GM19240 (cell line): Measurements from ENCODE around the gene UFSP1.

Experiments
- DNase-seq: peaks from one replicate; pipeline ENCODE4 v3.0.0; 2011; ENCODE audit warnings: low spot score; ENCODE audit not compliant: insufficient read length

UFSP1 gene

GRCh38 chr7:100895956-100896731 is 6.6 kb upstream of the UFSP1 start:
- DNase-seq, result no peak

GRCh38 chr7:100895701-100895955 is 6.1 kb upstream of the UFSP1 start, which contains the start of gene ACHE:
Gene ACHE, minus strand, starts transcription at chr7:100895888. Its CDS starts 1,656 bp downstream, at chr7:100894232.
- DNase-seq, result no peak

DNA sequence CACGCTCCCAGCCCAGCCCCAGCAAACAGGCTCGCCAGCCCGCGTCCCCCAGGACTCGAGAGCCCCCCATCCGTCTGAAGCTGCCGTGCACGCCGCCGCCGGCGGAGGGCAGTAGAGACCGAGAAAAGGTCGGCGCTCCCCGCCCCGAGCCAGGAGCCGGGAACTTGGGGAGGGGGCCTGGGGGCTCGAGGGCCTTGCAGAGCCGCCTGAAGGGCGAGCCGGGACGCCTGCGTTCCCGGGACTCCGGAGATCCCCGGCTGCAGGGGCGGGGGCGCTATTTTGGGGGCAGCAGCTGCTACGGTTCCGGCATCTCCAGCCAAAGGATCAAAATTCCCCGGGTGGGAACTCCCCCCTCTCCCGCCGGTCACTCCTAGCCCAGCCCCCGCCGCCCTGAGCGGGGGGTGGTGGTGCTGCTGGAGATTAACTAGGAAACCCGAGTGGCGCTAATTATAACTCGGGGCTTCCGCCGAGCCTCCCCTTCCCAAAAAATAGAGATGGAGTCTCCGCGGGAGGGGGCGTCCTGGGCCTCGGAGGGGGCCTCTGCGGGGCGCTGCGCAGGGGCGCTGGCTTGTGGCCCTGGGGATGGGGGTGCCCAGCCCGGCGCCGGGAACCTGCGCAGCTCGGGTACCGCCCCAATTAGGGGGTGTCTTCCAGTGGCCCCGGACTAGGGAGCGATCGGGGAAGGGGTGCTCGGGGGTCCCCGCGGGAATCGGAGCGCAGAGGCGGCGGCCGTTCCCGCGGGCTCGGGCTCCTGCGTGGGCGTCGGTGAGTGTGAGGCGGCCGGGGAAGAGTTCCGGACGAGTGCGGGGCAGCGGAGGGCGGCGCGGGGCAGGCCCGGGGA is 5.6 kb upstream of the UFSP1 start:
- no peak for DNase-seq

- DNase-seq, result no peak
Measured at GRCh38 chr7:100893910-100894721, 4.6 kb upstream of the UFSP1 start.

DNA sequence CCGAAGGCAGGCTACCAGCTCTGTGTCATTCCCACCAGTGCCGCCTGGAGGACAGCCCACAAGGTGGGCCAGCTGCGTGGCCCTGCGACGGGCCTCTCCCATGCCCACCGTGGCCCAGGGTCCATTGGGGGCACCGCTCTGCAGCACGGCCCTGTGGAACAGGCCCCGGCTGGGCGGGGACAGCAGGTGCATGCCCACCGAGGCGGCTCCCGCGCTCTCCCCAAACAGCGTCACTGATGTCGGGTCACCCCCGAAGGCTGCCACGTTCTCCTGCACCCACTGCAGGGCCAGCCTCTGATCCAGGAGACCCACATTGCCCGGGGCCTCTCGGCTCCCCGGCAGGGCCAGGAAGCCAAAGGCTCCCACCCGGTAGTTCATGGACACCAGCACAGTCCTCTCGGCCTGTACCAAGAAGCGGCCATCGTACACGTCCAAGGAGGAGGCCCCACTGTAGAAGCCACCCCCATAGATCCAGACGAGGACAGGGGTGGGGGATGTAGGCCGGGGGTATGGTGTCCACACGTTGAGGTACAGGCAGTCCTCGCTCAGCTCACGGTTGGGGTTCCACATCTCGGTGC is 3.9 kb upstream of the UFSP1 start:
- DNase-seq, result no peak

- no peak for DNase-seq
Measured at GRCh38 chr7:100892364-100893317, 3.1 kb upstream of the UFSP1 start.

GRCh38 chr7:100891568-100892247 is 2.2 kb upstream of the UFSP1 start:
- no peak for DNase-seq

DNA sequence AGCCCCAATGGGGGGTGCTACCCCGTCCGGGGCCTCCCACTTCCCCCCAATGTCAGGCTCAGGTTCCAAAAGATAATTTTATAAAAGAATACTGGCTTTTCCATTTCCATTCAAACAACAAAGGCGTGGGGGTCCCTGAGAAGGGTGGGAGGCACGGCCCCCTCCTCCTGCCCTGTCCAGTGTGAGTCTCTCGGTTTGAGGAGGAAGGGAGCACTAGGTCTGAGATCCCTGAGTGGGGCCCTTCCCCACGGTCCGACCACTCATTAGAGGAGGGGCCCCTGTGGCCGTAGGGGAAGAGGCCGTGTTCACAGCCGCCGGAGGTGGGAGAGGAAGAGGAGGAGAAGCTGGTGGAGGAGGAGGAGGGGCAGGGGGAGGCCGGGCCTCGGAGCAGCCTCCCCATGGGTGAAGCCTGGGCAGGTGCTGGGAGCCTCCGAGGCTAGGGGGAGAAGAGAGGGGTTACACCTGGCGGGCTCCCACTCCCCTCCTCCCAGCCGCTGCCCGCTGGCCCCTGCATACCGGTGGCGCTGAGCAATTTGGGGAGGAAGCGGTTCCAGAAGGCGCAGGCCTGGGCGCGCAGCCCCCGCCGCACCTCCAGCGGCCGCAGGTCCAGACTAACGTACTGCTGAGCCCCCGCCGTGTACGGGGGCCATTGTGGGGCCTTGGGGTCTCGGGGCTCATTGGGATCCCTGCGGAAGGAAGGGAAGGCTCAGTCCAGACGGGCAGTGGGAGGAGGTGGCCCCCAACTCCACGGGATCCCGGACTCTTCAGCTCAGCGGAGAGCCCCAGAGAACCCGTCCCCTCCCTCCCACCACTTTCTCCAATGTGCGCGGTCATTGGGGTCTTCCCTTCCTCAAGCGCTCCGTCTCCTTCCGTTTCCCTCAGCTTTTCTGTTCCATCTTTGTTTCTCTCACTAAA is 1.4 kb upstream of the UFSP1 start:
- no peak for DNase-seq

- DNase-seq, result no peak
Measured at GRCh38 chr7:100888291-100888987, 1.1 kb downstream of the UFSP1 start.

DNA sequence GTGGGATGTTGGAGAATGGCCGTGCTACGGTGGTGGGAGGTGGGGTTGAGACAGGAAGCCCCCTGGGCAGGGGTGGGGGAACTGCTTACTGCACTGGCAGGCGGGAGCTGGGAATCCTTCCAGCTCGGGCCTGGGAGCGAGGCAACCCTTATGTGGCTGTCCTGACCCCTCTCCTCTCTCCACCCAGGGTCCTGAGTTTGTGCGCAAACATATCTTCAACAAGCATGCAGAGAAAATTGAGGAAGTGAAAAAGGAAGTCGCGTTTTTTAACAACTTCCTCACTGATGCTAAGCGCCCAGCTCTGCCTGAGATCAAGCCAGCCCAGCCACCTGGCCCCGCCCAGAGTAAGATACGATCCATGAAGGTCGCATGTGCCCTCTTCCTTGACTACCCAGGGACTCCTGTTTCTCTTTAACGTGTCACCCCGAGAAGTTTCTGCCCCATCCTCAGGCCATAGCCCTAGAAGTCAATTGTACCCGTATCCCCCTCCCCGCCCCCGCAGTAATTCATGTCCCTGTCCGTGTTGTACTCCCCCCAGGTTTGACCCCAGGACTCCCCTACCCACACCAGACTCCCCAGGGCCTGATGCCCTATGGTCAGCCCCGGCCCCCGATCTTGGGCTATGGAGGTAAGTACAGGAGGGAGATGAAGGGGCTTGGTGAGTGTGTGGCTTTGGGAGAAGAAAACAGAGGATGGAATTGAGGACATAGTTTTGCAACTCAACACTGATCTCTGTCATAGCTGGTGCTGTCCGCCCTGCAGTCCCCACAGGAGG is 1.8 kb downstream of the UFSP1 start:
- peak; percentile 83 for DNase-seq

DNA sequence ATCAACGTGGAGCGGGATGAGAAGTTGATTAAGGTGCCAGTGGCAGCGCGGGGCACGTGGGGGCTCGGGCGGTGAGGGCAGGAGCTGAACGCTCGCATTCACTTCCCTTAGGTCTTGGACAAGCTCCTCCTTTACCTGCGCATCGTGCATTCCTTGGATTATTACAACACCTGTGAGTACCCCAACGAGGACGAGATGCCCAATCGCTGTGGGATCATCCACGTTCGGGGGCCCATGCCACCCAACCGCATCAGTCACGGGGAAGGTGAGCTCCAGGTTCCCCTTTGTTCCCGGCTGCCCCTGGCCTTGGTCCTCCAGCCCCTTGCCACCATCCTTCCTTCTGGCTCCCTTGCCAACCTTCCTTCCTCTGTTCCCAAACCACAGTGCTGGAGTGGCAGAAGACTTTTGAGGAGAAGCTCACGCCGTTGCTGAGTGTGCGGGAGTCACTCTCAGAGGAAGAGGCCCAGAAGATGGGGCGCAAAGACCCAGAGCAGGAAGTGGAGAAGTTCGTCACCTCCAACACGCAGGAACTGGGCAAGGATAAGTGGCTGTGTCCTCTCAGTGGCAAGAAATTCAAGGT is 2.5 kb downstream of the UFSP1 start:
- DNase-seq, result no peak

GRCh38 chr7:100886142-100886935 is 3.2 kb downstream of the UFSP1 start:
- no peak for DNase-seq

DNA sequence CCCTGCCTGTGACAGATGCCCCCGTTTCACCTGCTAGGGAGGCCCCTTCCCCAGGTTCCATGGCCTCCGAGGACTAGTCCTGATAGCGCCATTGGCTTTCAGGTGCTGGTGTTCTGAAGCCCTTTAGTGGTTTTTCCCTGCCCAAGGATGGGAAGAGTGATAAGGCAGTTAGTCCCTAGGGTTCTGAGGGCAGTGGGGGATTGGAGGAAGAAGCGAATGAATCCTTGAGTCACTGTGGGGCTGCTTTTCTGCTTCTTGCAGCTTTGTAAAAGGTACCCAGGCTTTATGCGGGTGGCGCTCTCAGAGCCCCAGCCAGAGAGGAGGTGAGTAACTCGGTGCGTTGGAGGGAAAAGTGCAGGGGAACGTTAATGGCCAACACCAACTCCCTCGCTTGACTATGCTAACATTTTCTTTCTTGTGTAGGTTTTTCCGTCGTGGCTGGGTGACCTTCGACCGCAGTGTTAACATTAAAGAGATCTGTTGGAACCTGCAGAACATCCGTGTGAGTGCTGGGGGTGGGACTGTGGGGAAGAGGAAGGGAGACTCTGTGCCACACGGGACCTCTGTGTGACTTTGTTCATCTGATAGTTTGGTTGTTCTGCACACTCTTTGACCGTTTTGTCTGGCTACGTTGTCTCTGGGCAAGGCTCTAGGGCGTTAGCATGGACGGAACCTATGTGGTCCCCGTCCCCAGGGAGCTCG is 3.9 kb downstream of the UFSP1 start:
- no peak for DNase-seq

GRCh38 chr7:100884736-100885439 is 4.6 kb downstream of the UFSP1 start:
- DNase-seq, result no peak
